Stimulated activated CD4-positive, alpha-beta T cell treated with anti-CD3 and anti-CD28 coated beads, Interleukin-15, amount 100 ng/mL, for 24 hours (primary cell): ENCODE results near the gene OPN1LW.
"Not testable (repeated sequence)": the region's sequence is repeated elsewhere in the genome, so short reads cannot be mapped to it uniquely, and the experiment has no call there.

Experiments
- DNase-seq: peaks from one replicate; pipeline ENCODE4 v3.0.0-alpha.2; 2020

Gene OPN1LW

DNA sequence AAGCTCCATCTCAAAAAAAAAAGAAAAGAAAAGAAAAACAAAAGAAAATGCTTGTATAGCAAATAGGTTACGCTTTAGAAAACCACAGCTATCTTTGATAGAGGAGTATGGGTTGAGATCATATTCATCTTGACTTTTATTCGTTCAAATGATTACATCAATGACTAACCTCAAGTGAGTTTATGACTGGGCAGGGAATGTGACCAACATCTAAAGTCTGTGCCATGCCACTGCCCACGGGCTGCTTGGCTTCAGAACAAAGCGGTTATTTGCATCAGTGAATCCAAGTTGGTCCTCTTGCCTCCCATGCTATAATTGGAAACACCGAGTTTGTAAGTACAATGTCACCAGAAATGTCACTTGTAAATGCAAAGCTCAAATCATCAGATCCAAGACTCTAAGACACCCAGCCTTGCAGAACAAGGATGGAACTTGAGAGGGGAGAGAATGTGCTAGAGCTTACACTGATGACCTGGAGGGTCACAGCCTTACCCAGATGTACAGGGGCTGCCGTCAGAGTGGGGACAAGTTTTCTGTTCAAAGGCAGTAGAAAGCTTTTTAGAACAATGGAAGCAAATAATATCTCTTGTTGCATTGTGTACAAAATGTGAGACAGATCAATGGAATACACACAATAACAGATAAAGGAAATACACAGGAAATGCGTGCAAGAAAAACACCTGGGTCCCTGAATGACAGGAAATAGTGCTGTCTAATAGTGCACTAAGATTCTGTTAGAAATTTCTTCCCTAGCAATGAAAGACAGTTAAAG lies 8.4 kb upstream of the OPN1LW start:
- DNase-seq = peak; percentile 8

DNA sequence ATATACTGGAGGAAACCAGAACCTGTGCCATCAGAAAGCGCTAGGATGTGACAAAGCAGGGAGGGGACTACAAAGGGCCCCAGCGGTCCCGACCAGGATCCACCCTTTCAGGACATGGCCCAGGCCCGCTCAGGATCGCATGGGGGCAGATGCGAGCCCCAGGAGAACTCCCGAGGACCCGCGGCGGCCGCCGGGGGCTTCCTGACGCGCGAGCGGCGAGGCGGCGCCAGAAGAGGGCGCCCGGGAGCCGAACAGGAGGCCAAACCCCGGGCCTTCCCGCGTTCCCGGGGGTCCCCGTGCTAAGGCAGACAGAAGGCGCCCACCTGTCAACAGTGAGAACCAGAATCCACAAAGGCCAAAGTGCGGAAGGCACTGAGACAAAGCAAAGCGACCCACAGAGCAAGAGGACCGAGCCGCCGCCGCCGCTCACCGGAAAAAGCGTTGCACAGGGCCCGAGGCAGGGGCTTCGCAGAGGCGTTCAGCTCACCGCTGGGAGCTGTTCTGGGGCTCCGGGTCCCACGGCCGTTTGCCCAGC lies 7.3 kb upstream of the OPN1LW start:
- peak; percentile 71 for DNase-seq

DNA sequence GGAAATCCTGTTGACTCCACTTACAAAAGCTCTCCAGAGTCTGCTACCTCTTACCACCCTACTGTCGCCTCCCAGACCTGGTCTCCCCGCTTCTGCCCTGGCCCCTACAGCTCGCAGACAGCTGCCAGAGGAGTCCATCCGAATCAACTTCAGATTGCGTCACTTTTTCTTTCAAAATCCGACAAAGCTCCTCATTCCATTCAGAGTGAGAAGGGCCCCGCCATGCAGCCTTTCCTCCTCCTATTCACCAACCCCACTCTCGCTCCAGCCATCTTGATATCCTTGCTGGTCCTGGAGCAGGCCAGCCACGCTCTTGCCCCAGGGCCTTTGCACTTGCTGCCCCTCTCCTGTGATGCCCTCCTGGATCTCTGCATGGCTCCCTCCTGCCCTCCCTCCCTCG lies 5.2 kb upstream of the OPN1LW start:
- no peak for DNase-seq

DNA sequence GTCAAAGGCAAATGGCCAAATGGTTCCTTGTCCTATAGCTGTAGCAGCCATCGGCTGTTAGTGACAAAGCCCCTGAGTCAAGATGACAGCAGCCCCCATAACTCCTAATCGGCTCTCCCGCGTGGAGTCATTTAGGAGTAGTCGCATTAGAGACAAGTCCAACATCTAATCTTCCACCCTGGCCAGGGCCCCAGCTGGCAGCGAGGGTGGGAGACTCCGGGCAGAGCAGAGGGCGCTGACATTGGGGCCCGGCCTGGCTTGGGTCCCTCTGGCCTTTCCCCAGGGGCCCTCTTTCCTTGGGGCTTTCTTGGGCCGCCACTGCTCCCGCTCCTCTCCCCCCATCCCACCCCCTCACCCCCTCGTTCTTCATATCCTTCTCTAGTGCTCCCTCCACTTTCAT lies 3.8 kb upstream of the OPN1LW start:
- DNase-seq = no peak

DNA sequence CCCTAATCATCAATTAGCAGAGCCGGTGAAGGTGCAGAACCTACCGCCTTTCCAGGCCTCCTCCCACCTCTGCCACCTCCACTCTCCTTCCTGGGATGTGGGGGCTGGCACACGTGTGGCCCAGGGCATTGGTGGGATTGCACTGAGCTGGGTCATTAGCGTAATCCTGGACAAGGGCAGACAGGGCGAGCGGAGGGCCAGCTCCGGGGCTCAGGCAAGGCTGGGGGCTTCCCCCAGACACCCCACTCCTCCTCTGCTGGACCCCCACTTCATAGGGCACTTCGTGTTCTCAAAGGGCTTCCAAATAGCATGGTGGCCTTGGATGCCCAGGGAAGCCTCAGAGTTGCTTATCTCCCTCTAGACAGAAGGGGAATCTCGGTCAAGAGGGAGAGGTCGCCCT lies 3.3 kb upstream of the OPN1LW start:
- DNase-seq = no peak

DNA sequence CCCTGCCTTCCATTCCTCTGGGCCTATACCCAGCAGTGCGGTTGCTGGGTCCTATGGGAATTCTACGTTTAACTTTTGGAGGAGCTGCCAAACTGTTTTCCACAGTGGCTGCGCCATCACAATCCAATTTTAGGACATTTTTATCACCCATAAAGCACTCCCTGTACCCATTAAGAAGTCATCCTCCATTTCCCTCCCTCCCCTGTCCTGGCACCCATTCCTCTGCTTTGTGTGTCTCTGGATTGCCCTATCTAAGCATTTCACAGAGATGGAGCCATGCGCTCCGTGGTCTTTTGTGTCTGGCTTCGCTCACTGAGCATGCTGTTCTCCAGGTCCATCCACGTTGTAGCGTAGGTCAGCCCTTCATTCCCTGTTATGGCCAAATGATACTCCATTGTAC lies 1.7 kb upstream of the OPN1LW start:
- DNase-seq = no peak

DNA sequence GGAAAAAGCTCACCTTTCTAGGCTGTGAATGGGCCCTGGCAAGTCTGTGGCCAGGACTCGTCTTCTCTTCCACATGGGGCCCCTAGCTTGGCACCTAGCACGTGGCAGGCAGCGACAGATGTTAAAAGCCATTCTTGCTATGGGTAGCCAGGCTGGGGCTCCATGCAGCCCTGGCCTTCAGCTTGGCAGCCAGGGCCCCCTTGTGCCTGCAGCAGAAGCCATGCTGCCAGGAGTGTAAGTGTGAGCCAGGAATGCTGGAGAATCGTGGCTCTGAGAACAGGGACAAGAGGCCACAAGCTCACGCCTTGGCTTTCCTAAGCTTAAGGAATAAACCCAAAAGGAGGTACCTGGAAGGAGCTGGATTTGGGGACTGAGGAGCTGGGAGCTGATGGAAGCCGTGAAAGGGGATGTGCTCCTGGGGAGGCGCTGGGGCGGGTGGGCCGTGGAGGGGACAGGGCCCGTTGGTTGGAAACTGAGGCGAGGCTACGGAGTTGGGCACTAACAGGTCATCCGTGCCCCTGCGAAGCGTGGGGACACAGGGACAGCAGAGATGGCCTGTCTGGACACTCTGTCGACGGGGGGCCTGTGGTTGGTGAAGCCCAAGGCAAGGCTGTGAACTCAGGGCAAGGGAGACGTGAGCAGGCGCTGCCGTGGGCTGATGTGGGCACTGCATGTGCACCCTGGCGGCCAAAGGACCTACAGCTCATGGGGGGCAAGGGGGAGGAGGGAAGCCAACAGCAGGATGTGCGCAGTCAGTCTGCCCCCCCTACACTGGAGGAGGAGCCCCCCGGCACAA lies 895 bp upstream of the OPN1LW start:
- DNase-seq = no peak

DNA sequence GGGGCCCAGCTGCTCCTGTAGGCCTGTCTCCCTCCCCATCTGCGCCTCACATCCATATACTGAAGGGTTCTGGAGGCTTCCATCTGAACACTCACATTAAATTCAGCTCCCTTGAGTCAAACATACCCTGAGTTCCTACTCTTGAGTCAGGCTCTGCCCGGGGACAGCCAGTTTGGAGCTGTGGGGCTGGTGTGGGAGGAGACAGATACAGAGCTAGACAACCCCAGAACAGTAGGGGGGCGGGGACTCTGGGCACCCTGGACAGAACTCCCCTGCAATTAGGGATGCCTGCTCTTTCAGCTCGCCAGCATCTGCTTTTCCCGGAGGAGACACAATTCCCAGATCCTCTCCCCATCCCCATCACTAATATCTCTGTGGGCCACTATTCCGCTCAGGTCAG lies 7.0 kb downstream of the OPN1LW start:
- not testable (repeated sequence) for DNase-seq

DNA sequence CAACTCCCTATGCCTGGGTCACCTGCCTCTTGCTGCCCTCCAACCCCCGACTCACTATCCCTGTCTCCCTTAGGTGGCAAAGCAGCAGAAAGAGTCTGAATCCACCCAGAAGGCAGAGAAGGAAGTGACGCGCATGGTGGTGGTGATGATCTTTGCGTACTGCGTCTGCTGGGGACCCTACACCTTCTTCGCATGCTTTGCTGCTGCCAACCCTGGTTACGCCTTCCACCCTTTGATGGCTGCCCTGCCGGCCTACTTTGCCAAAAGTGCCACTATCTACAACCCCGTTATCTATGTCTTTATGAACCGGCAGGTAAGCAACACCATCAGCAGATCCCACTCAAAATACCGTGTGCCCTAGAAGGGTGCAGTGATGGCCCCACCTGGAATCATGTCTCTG lies 12.2 kb downstream of the OPN1LW start:
- DNase-seq = not testable (repeated sequence)

DNA sequence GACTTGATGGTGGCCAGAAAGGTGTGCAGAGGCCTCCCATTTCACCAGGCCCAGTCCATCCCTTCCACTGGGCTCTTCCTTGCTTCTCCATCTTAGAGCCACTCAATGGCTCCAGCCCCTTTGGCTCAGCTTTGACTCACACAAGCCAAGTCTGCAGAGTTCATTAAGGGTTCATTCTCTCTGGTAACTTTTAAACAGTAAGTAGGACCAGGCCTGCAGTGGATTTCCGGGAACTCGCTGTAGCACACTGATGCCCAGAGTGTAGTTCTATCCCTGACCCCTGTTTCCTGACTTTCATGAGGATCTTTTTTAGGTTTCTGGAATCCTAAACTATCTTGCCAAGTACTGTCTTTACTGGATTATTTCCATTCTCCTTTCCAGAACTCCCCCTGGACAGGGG lies 13.2 kb downstream of the OPN1LW start:
- DNase-seq = not testable (repeated sequence)

DNA sequence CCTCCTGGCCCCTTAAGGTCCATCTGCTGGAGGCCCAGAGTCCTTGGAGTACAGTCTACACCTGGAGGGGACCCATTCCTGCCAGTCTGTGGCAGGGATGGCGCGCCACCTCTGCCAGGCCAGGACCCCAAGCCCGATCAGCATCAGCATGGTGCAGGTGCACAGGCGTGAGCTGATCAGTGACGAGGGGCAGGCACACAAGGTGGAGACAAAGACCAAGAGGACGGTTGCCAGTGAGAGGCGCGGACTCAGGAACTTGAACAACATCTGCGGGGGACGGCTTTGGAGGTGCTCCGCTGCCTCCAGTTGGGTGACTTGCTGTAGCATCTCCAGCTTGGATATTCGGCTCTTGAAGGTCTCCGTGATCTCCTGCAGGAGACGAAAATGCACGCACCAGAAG lies 15.3 kb downstream of the OPN1LW start:
- not testable (repeated sequence) for DNase-seq

DNA sequence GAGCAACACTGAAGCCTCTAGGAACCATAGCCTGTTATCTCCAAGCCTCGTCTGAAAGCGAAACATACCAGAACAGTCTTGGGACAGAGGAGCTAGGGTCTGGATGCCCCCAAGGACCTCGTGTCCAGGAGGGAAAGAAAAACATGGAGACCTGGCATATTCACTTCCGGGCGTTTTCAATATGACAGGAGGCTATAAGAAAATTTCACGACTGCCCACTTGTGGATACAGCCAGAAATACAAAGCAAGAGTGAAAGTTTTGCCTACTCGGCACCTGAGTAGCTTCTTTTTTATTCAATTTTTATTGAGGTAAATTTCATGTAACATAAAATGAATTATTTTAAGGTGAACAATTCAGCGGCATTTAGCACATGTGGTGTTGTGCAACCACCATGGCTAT lies 20.9 kb downstream of the OPN1LW start:
- DNase-seq = not testable (repeated sequence)

DNA sequence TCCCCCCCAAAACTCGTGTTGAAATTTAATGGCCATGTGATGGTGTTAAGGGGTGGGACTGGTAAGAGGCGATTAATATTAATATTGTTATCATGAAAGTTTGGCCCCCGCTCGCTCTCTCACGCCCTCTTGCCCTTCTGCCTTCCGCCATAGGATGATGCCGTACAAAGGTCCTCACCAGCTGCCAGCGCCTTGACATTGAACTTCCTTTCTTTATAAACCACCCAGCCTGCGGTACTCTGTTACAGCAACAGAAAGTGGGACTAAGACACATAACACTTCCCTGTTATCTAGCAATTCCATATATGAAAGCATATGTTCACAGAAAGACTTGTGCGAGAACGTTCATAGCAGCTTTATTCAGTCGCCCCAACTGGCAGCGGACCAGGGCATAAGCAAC lies 24.3 kb downstream of the OPN1LW start:
- DNase-seq = not testable (repeated sequence)

DNA sequence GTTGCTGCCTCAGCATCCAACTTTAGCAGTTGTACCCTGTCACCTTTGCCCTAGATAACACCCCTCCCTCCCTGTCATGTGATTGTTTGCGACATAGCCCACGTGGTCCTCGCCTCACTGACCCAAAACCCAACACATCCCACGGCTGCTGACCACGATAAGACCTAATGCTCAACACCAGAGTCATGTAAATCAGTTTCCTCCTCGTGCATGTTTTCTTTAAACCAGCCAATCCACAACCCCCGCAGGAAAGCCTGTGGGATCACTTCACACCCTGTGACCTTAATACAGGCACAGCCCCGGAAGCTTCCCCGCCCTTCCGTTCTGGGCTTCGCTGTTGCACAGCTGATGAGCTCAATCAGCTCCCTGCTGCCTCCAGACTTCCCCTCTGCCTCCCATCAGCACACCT lies 28.5 kb downstream of the OPN1LW start:
- not testable (repeated sequence) for DNase-seq

DNA sequence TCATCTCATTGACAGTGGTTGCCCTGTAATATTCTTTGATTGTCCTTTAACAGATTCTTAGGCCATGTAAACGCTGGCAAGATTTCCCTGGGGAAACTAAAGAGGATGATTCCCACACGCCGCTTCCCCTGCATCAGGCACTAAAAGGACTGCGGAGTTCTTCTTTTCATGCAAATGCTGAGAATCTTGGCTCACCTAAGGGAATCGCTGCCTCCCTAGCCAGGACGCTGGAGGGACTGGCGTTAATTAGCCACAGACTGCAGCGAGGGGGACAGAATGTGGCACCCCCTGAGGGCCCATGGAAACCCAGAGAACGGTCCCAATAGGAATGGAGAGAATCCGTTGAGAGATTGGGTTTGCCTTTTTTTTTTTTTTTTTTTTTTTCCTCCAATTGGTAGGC lies 30.3 kb downstream of the OPN1LW start:
- DNase-seq = not testable (repeated sequence)

DNA sequence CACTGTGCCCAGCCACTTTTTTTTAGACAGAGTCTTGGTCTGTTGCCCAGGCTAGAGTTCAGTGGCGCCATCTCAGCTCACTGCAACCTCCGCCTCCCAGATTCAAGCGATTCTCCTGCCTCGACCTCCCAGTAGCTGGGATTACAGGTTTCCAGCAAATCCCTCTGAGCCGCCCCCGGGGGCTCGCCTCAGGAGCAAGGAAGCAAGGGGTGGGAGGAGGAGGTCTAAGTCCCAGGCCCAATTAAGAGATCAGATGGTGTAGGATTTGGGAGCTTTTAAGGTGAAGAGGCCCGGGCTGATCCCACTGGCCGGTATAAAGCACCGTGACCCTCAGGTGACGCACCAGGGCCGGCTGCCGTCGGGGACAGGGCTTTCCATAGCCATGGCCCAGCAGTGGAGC lies 38.3 kb downstream of the OPN1LW start, which contains the start of gene OPN1MW:
OPN1MW (plus strand) TSS at position 301 of the 400 bp plus-strand sequence; CDS start at position 383, 82 bp downstream.
- DNase-seq = not testable (repeated sequence)

DNA sequence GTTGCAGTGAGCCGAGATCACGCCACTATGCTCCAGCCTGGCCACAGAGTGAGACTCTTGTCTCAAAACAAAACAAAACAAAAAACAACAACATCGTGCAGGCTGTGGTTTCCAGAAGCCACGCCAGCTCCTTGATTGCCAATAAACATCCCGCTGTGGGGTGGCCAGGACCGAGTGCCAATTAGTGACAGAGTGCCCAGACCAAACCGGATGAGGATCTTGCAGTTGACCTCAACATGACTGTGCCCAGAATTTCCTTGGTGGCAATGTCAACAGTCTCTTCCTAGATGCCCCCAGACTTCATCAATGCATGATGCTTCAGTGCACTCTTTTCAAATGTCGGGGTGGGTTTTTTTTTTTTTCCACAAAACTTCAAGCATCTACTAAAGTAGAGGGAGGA lies 39.8 kb downstream of the OPN1LW start:
- DNase-seq = not testable (repeated sequence)

DNA sequence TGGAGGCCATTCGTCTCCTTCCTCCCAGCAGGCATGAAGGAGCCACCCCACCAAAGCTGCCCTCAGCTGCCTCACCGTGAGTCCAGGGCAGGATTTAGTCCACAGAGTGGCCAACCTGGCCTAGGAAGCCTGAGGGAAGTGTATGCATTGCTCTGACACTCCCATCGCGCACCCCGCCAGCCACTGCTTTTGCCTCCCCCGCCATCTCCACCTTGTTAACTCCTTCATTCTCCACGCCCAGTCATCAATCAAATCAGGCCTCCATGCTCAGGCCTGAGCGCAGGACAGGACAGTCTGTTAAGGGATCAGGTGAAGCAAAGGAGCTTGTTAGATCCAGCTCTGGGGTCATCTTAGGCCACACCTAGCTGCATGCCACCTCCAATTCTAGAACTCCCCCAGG lies 48.8 kb downstream of the OPN1LW start:
- DNase-seq = not testable (repeated sequence)

DNA sequence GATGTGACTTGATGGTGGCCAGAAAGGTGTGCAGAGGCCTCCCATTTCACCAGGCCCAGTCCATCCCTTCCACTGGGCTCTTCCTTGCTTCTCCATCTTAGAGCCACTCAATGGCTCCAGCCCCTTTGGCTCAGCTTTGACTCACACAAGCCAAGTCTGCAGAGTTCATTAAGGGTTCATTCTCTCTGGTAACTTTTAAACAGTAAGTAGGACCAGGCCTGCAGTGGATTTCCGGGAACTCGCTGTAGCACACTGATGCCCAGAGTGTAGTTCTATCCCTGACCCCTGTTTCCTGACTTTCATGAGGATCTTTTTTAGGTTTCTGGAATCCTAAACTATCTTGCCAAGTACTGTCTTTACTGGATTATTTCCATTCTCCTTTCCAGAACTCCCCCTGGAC lies 50.3 kb downstream of the OPN1LW start:
- DNase-seq = not testable (repeated sequence)

DNA sequence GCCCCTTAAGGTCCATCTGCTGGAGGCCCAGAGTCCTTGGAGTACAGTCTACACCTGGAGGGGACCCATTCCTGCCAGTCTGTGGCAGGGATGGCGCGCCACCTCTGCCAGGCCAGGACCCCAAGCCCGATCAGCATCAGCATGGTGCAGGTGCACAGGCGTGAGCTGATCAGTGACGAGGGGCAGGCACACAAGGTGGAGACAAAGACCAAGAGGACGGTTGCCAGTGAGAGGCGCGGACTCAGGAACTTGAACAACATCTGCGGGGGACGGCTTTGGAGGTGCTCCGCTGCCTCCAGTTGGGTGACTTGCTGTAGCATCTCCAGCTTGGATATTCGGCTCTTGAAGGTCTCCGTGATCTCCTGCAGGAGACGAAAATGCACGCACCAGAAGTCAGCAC lies 52.4 kb downstream of the OPN1LW start:
- not testable (repeated sequence) for DNase-seq
